HAP-1 (cell line): ENCODE measurements around the gene FAM193B.

ENCODE experiments used
- DNase-seq, 2 experiments: peaks; one replicate each; pipeline ENCODE4 v3.0.0-alpha.2; 2016 to 2020; ENCODE audit warnings: low spot score in 2 of 2
- H3K27me3 ChIP-seq: fragments of 250-450 bp; sonication (Bioruptor Pico); 2 replicates; pipeline ENCODE4 v1.5.1; 2020; ENCODE audit warnings: low read depth, mild to moderate bottlenecking, moderate library complexity
- H3K36me3 ChIP-seq: fragments of 250-450 bp; sonication (Bioruptor Pico); replicated peaks from 2 replicates; pipeline ENCODE4 v1.5.1; 2020; ENCODE audit warnings: mild to moderate bottlenecking
- H3K4me1 ChIP-seq: fragments of 250-450 bp; sonication (Bioruptor Pico); 2 replicates; pipeline ENCODE4 v1.5.1; 2020; ENCODE audit warnings: mild to moderate bottlenecking
- H3K4me3 ChIP-seq: fragments of 250-450 bp; sonication (Bioruptor Pico); 2 replicates; pipeline ENCODE4 v1.5.1; 2020; ENCODE audit warnings: mild to moderate bottlenecking, moderate library complexity
- H3K9me3 ChIP-seq: fragments of 250-450 bp; sonication (Bioruptor Pico); 2 replicates; pipeline ENCODE4 v1.5.1; 2020; ENCODE audit warnings: mild to moderate bottlenecking, moderate library complexity
- in situ Hi-C: fragments of 300-500 bp; cut with MboI; formaldehyde crosslinking; loops from 3 replicates; pipeline ENCODE4 v1.14.3; 2020; ENCODE audit warnings: low sequenced_read_pairs, inconsistent platforms, mixed read lengths

The FAM193B gene

GRCh38 chr5:177524941-177525655 lies 29.3 kb downstream of the FAM193B start:
- peaks cover 51% of the 10 kb centered on the region for H3K36me3 ChIP-seq
- in situ Hi-C loops = no loop called here

DNA sequence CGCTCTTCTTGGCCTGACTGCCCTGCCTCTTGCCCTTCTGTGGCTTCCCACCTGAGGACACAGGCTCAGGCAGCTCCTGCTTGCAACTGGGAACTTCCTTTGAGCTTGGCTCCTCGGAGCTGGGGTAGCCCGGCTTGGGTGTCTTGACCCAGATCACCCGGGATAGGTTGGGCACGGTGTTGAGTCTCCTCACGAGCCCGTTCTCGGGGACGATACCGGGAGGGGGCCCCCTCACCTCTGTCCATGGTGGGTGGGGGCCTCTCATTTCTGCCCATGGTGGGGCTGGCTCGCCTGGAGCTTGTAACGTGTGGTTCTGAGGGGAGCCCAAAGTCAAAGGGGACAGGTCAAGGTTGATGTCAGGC lies 29.8 kb downstream of the FAM193B start:
- Histone ChIP-seq H3K36me3 (peaks cover 48% of the 10 kb centered on the region), H3K27me3 (no peaks in the 10 kb centered on the region), H3K4me1 (no peaks in the 10 kb centered on the region), H3K4me3 (no peak overlapping the region), H3K9me3 (no peaks in the 10 kb centered on the region)
- DNase-seq = no peak
- in situ Hi-C loops = no loop called here

More at GRCh38 chr5:177524941-177525655, 29.3 kb downstream of the FAM193B start:
- Histone ChIP-seq H3K9me3 (no peaks in the 10 kb centered on the region), H3K27me3 (no peaks in the 10 kb centered on the region), H3K4me3 (no peak overlapping the region), H3K4me1 (no peaks in the 10 kb centered on the region)
- no peak for DNase-seq

DNA sequence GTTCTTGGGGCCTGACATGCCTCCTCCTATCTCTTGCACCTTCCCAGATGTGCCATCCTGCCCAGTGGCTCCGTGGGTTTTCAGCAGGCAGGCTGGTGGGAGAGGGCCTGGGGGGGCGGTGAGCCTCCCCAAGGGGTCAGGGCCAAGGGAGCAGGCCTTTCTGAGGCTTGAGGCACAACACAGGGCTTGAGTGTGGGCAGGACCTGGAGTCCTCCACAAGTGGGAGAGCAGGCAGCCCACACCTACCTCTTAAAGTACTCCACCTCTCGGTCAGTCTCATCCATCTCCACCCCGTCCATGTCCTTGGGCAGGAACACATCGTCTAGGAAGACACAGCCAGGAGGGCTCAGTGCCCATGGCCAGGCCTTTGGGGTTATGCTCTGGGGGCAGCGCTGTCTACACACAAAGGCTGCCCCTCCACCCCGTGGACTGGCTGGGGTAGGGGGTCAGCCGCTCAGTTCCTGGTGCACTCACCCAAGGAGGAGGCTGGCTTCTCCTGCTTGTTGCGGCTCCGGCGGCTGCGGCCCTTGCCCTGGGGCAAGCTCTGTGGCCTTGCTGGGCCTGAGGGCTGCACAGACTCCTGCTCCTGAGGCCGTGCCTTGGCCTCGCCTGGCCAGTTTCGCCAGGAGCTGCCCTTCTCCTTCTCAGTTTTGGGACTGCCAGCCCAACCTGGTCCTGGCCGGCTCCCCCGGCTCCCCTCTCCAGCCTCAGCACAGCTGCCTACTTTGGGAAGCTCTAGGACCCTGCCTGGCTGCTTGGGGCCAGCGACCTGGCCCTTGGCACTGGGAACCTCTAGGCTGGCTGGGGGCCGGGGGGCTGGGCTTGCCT lies 30.4 kb downstream of the FAM193B start:
- H3K9me3 ChIP-seq = no peaks in the 10 kb centered on the region
- no peak for DNase-seq
- in situ Hi-C loops = no loop called here
- H3K36me3 ChIP-seq = peaks cover 44% of the 10 kb centered on the region
- no peak overlapping the region for H3K4me3 ChIP-seq
- H3K4me1 ChIP-seq = no peaks in the 10 kb centered on the region
- no peaks in the 10 kb centered on the region for H3K27me3 ChIP-seq

- Histone ChIP-seq H3K4me3 (no peak overlapping the region), H3K9me3 (no peaks in the 10 kb centered on the region), H3K4me1 (peaks cover under 1% of the 10 kb centered on the region; the same call in 1 of the 2 replicates), H3K36me3 (peaks cover 40% of the 10 kb centered on the region), H3K27me3 (no peaks in the 10 kb centered on the region)
- in situ Hi-C loops = no loop called here
- DNase-seq = no peak
Measured at GRCh38 chr5:177520916-177521513, 33.3 kb downstream of the FAM193B start.

GRCh38 chr5:177520271-177520670 lies 34.1 kb downstream of the FAM193B start:
- Histone ChIP-seq H3K4me3 (no peak overlapping the region), H3K27me3 (no peaks in the 10 kb centered on the region), H3K9me3 (no peaks in the 10 kb centered on the region), H3K4me1 (peaks cover 5% of the 10 kb centered on the region), H3K36me3 (peaks cover 42% of the 10 kb centered on the region)
- no peak for DNase-seq
- in situ Hi-C loops = no loop called here

DNA sequence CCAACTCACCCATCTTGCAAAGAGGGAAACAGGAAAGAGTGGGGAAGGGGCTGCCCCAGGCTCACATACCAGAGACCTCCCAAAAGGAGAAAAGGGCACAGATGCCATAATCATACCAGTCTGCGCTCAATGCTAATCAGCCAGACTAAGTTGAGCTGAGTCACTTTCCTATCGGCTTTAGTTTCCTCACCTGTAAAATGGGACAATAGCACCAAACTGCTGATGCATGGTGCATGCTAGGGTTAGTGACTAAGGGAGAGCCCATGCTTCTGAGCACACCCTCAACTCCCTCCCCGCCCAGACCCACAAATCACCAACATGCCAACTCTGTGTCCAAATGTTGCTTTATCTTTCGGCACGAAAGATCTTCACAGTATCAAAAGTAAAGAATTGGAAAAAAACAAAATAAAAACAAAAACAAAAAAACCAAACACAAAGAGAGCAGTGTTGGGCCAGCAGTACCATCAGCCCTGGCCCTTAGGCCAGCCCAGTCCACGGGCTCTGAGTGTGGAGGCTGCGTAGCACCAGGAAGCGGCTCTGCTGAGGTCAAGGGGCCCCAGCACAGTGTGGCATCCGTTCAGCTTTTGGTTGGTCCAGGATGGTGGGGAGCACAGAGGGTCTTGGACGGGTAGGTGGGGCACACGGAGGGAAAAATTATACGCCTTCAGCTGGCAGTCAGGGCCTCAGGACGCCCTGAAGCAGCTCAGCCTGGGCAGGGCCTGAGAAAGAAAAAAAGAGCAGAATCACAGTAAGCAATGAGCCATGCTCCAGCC lies 34.7 kb downstream of the FAM193B start:
- in situ Hi-C loops = no loop called here
- peaks cover 5% of the 10 kb centered on the region for H3K4me1 ChIP-seq
- DNase-seq = no peak
- H3K4me3 ChIP-seq = no peak overlapping the region
- H3K36me3 ChIP-seq = peaks cover 45% of the 10 kb centered on the region
- no peaks in the 10 kb centered on the region for H3K27me3 ChIP-seq
- H3K9me3 ChIP-seq = no peaks in the 10 kb centered on the region

- Histone ChIP-seq H3K9me3 (no peaks in the 10 kb centered on the region), H3K27me3 (no peaks in the 10 kb centered on the region), H3K4me3 (peak within 1 kb of the TSS; percentile 100), H3K4me1 (peaks cover 5% of the 10 kb centered on the region), H3K36me3 (peaks cover 59% of the 10 kb centered on the region)
- peak; percentile 96 to 97 for DNase-seq
- in situ Hi-C loops = no loop called here
Measured at GRCh38 chr5:177516601-177517568, 37.5 kb downstream of the FAM193B start, which contains the start of gene DDX41. TSS of gene DDX41 (minus strand) at chr5:177516961. CDS start at chr5:177516945, 16 bp downstream.

- no peaks in the 10 kb centered on the region for H3K9me3 ChIP-seq
- peaks cover 61% of the 10 kb centered on the region for H3K36me3 ChIP-seq
- in situ Hi-C loops = no loop called here
- H3K4me3 ChIP-seq = peak overlapping the region; percentile 100
- peaks cover 5% of the 10 kb centered on the region for H3K4me1 ChIP-seq
- no peaks in the 10 kb centered on the region for H3K27me3 ChIP-seq
- no peak for DNase-seq
Measured at GRCh38 chr5:177515580-177515979, 38.8 kb downstream of the FAM193B start.

DNA sequence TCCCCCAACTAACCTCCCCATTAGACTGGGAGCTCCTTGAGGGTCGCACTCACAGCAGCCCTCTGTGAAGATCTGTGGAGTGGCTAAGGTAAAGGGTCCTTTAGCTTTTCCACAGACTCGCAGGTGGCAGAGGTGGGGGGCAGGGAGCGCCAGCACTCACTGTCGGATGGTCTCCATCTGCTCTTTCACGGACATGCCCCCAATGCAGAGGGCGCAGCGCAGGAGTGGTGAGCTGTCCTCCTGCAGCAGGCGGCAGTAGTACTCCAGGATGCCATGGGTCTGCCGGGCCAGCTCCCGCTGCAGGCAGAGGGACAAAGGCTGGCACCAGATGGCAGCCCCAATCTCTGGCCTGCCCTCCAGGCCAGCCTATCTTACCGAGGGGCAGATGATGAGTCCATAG lies 39.8 kb downstream of the FAM193B start:
- Histone ChIP-seq H3K36me3 (peaks cover 67% of the 10 kb centered on the region), H3K9me3 (no peaks in the 10 kb centered on the region)

DNA sequence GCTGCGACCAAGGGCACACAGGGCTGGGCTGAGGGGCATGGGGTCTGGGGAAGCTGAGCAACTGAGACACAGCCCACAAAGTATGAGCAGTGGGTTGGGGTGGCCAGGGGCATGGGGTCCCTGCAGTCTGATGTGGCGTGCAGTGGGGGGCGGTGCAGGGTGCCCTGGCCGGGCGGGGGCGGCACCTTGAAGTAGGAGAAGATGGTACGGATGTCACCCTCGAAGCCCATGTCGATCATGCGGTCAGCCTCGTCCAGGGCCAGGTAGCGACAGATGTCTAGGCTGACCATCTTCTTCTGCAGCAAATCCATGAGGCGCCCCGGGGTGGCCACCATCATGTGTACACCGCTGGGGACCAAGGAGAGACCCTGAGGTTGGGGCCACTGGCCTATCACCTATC lies 40.9 kb downstream of the FAM193B start:
- Histone ChIP-seq H3K27me3 (no peaks in the 10 kb centered on the region), H3K36me3 (peaks cover 67% of the 10 kb centered on the region), H3K4me3 (no peak overlapping the region), H3K4me1 (peaks cover 5% of the 10 kb centered on the region), H3K9me3 (no peaks in the 10 kb centered on the region)
- no peak for DNase-seq
- in situ Hi-C loops = no loop called here

More for the DNA sequence above, 39.8 kb downstream of the FAM193B start:
- Histone ChIP-seq H3K4me3 (no peak overlapping the region), H3K4me1 (peaks cover 5% of the 10 kb centered on the region), H3K27me3 (no peaks in the 10 kb centered on the region)
- DNase-seq = no peak
- in situ Hi-C loops = no loop called here

DNA sequence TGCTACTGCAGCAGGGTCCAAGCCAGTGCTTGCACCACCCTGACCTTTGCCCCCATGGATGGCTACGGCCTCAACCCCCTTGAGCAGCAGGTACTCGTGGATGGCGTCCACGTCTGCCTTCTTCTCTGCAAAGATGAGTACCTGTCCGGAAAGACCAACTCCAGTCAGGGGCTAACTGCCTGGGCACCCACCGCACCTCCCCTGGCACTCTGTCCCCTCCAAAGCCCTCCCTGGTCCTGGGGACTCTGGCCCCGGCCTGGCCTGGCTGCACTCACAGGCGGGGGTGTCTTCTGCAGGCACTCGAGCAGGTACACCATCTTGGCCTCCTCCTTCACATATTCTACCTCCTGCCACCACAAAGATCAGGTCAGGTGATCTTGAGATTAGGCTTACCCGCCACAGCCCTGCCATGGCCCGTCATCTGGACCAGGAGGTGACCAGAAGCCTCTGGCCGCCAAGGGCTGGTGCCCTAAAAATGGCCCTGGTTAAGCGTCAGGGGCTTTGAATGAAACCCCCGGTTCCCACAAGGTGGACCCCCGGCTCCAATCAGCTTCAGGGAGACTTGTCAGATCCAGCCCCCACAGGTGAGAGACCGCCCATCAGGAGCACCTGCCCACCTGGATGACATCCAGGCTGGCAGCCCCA lies 41.5 kb downstream of the FAM193B start:
- DNase-seq = no peak
- in situ Hi-C loops = no loop called here

More for the DNA sequence above, 41.5 kb downstream of the FAM193B start:
- Histone ChIP-seq H3K36me3 (peaks cover 67% of the 10 kb centered on the region), H3K9me3 (no peaks in the 10 kb centered on the region), H3K4me3 (no peak overlapping the region), H3K27me3 (no peaks in the 10 kb centered on the region), H3K4me1 (peaks cover 5% of the 10 kb centered on the region)
